HG03175 (cell line): ENCODE measurements around the gene ANKRD6.
"Not testable (repeated sequence)": the region's sequence is repeated elsewhere in the genome, so short reads cannot be mapped to it uniquely, and the experiment has no call there.

ENCODE experiments used
- ATAC-seq: cut with Tn5 transposase; IDR thresholded peaks from one replicate; pipeline ENCODE4 v1.9.1; 2021; ENCODE audit warnings: mild to moderate bottlenecking, moderate library complexity; ENCODE audit not compliant: unreplicated experiment

Gene ANKRD6

DNA sequence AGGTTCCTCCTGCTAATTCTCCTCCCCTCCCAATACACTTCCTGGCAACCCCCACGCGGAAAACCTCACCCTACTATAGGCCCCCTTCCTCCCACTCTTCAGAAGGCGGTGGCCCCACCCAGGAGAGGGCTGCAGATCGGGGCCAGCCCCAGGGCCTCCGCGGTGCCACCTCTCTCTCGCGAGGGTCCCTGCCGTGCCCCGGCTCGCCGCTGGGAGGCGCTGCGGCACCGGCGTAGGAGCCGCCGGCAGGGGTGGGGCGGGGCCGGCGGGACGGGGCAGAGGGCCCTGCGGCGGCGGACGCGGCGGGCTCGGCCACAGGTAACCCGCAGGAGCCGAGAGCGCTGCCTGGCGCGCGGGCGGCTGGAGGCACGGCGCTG is at the start of gene ANKRD6:
ANKRD6 (plus strand) TSS at position 278 of the 377 bp plus-strand sequence. CDS start 133,825 bp downstream, outside the sequence.
- peak; percentile 90 for ATAC-seq

- no peak for ATAC-seq
Observed at GRCh38 chr6:89385156-89385667, 47.7 kb upstream of the ANKRD6 start.

- no peak for ATAC-seq
Observed at GRCh38 chr6:89385846-89386245, 47.1 kb upstream of the ANKRD6 start.

DNA sequence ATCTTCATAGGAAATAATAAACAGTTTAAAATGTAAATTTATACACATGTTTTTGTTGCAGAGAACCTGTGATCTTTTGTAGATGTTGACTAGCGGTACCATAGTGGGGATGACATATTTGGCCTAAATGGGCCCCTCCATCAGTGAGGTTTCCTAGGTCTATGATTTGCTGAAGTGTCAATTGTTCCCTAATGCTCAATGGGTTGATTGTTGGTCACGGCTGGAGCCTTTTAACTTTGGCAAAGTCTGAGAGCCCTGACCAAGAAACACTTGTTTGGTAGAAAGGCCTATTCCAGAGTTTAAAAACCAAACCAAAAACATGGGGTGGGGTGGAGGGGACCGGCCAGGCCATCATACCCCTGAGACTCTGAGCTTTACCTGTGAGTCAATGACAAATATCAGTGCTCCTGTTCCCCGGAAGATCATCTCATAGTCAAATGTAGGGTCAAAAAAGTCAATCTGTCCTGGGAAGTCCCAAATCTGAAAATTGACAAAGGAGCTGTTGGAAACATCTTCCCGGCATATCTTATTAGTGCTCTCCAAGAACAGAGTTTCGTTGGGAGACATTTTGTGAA is 45.9 kb upstream of the ANKRD6 start:
- ATAC-seq: peak; percentile 5

DNA sequence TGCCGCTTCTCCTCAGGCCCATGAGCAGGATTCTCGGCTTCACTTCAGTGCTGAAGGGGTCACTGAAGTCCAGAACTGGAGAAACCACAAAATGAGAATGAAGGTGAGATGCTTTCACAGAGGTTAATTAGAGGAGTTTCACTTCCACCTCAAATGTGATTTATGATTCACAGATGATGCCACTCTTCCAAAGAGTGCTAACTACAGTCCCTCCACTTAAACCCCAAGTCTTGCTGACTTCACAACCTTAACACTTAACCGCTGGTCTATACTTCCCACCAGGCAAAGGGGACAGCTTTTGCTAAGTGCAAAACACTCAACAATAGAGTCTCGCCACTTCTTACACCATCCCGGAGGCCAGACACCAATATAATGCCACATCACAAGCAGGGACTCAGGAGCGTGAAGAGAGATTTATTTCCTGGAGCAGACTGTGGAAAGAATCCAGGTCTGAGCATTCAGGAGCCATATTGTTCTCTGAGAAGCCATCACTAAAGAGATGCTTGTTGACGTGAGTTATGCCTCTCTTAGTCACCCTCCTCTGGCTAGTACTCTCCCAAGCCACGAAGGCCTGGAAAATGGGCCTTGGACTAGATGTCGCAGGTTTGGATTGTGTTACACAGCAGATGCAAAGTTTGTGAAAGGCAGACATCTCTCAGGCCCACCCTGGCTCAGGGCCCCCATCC is 45.3 kb upstream of the ANKRD6 start:
- ATAC-seq: peak; percentile 98

- ATAC-seq: no peak
Observed at GRCh38 chr6:89388846-89389245, 44.1 kb upstream of the ANKRD6 start.

- ATAC-seq: no peak
Observed at GRCh38 chr6:89392823-89393222, 40.1 kb upstream of the ANKRD6 start.

GRCh38 chr6:89393659-89394058 is 39.3 kb upstream of the ANKRD6 start:
- no peak for ATAC-seq

DNA sequence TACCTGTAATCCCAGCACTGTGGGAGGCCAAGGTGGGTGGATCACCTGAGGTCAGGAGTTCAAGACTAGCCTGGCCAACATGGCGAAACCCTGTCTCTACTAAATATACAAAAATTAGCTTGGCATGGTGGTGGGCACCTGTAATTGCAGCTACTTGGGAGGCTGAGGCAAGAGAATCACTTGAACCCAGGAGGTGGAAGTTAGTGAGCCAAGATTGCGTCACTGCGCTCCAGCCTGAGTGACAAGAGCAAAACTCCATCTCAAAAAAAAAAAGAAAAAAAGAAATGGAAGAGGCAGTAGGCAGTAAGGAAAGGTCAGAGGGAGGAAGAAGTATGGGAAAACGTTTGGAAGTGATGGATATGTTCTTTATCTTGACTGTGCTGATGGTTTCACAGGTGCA is 35.1 kb upstream of the ANKRD6 start:
- not testable (repeated sequence) for ATAC-seq

DNA sequence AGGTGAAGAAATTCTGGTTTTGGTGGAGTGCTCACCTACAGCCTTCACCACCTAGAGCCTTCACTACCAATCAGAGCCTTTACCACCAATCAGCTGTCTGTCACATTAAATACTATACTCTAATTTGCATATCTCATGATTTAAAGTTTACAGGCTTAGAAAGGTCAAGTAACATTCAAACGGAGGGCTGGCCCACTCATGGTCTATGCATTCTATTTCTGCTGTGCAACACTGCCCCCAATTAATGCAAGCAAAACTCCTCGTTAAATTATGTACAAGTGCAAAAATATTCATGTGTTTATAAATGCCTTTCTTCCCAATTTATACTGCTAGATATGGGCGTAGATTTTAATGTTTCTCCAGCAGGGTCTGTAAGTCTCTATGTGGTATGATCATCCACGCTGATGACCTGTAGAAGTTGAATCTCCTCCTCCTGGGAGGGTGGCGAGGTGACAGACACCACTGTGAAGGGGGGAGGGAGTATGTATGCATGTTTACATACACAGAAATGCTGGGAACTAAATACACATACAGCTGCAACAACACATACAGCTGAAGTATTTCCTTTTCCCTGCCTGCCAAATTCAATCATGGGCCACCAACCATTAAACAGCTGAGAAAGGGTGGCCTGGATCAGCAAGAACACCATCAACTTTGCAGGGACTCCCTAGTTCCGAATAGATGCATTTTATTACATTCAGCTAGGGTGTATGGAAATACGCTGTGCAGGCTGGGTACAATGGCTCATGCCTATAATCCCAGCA is 34.0 kb upstream of the ANKRD6 start:
- ATAC-seq: no peak

DNA sequence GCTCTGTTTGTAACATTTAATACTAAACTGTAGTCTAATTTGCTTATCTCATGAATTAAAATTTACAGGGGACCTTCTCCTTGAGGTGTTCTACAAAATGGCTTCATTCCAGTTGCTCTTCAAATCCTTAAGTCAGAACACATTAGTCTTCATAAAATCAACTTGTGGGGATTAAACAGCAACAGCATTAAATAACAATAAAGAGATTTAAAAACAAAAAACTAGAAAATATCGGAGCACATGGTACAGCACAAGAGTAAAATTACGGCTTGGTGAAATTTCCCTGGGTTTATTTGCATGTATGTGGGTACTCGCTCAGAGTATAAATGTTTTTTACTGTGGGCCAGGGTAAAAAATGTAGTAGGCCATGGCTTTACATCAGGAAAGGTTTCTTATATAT is 32.9 kb upstream of the ANKRD6 start:
- ATAC-seq: no peak

DNA sequence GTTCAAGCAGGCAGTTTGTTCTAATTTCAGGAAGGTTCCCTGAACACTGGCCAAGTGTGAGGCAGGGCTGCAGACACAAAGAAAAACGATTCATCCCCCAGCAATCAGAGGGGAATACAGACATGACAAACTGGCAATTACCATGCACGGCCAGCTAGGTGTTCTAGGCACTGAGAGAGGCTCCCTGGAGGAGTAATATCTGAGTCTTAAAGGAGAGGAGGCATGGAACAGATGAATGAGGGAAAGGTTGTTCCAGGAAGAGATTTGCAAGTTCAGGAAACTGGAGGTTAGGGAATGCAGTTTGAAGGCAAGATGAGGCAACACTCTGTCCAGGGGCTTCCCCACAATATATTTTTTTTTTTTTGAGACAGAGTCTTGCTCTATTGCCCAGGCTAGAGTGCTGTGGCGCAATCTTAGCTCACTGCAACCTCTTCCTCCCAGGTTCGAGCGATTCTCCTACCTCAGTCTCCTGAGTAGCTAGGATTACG is 32.0 kb upstream of the ANKRD6 start:
- no peak for ATAC-seq

- ATAC-seq: no peak
Observed at GRCh38 chr6:89402776-89403175, 30.2 kb upstream of the ANKRD6 start.

GRCh38 chr6:89404512-89404911 is 28.4 kb upstream of the ANKRD6 start:
- ATAC-seq: no peak

DNA sequence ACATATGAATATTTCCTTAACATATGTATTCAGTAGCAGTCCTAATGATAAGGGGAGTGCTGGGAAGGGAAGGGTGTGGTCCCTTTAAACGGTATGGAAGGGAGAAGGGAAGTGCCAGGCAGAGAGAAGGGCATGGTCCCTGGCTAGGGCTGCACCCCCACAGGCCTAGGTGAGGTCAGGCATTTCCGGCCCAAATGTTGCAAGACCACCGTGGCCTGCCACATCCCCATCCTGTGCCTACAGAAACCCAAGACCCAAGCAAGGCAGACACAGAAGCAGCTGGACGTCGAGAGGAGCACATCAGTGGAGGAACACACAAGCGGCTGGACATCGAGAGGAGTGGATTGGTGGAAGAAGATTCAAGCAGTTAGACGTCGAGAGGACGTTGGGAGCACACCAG is 26.8 kb upstream of the ANKRD6 start:
- no peak for ATAC-seq

GRCh38 chr6:89409461-89410035 is 23.4 kb upstream of the ANKRD6 start:
- no peak for ATAC-seq

- no peak for ATAC-seq
Observed at GRCh38 chr6:89410231-89410761, 22.7 kb upstream of the ANKRD6 start.

DNA sequence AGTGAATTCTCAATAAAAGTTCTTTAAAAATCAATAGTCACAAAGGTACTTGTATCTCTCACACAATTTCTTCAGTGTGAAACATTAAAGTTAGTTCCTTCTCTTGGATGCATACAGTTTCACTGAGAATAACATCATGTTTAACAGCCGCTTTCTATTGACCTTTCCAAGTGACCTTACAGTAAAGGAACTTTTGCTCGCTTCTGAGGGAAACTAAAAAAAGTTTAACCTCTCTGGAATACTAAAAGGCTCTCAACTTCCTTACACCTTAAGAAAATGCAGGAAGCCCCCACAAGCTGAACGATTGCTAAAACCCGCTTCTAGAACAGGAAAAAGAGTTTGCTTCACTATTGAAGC is 22.2 kb upstream of the ANKRD6 start:
- no peak for ATAC-seq

GRCh38 chr6:89411145-89412070 is 21.5 kb upstream of the ANKRD6 start:
- ATAC-seq: peak; percentile 46
